ENCODE measurements around the gene CCDC182.

Gene CCDC182

DNA sequence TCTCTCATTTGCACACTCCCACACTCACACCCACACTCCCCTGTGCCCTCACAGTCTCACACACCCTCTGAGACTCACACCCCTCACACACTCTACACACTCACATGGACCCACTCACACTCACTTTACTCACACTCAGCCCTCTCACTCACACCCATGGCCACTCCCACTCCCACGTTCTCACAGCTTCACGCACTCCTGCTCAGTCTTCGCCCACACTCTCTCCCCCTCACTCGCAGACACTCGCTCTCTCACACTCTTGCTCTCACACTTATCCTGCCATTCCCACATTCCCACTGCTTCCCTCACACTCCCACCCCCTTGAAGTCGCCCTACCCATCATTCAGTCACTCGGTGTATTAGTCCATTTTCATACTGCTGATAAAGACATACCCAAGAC is 47.9 kb downstream of the CCDC182 start:
- no peak for DNase-seq

- no peak for DNase-seq
Measured at GRCh38 chr17:57696050-57696449, 49.0 kb downstream of the CCDC182 start.
